ENCODE data around the gene BMPR1A. TPM values are rescaled to one million over a fixed set of nuclear protein-coding genes. Genes with fewer than 3 reads are reported as not detected.

Gene BMPR1A
- total RNA-seq, 1 experiment from 2014 or later, result 63.2 TPM

- DNase-seq, result no peak
- TF ChIP-seq, protein P1, sequence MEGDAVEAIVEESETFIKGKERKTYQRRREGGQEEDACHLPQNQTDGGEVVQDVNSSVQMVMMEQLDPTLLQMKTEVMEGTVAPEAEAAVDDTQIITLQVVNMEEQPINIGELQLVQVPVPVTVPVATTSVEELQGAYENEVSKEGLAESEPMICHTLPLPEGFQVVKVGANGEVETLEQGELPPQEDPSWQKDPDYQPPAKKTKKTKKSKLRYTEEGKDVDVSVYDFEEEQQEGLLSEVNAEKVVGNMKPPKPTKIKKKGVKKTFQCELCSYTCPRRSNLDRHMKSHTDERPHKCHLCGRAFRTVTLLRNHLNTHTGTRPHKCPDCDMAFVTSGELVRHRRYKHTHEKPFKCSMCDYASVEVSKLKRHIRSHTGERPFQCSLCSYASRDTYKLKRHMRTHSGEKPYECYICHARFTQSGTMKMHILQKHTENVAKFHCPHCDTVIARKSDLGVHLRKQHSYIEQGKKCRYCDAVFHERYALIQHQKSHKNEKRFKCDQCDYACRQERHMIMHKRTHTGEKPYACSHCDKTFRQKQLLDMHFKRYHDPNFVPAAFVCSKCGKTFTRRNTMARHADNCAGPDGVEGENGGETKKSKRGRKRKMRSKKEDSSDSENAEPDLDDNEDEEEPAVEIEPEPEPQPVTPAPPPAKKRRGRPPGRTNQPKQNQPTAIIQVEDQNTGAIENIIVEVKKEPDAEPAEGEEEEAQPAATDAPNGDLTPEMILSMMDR (IDR thresholded peaks at IDR 0.05; ENCODE audit: insufficient read depth in 1 of 2, low read depth in 1 of 2, low read length in 1 of 2, severe bottlenecking in 1 of 2, unreplicated experiment in 1 of 2), result no peak
- ChIA-PET POLR2A (no interaction called here), CTCF (interaction anchor here (0.6 kb wide), 1 partner anchor 163 kb away, joined by 7 read pairs; no protein-coding TSS in a partner anchor)
- H3K36me3 Mint-ChIP-seq (ENCODE audit: insufficient read depth, unreplicated experiment), result no peaks in the 10 kb centered on the region
- H3K36me3 ChIP-seq (ENCODE audit: control insufficient read depth, insufficient read depth, low read length), result no peaks in the 10 kb centered on the region
- H3K9me3 Mint-ChIP-seq (ENCODE audit: unreplicated experiment), result no peaks in the 10 kb centered on the region
- H3K4me1 ChIP-seq, result no peaks in the 10 kb centered on the region
- no peaks in the 10 kb centered on the region for H3K9me3 ChIP-seq
- H3K4me3 Mint-ChIP-seq (ENCODE audit: unreplicated experiment), result no peak overlapping the region
- no peaks in the 10 kb centered on the region for H3K4me1 Mint-ChIP-seq (ENCODE audit: low read depth, unreplicated experiment)
- H3K27me3 ChIP-seq (replicated peaks; ENCODE audit: control insufficient read depth, insufficient read depth, low read length), result no peaks in the 10 kb centered on the region
- H3K4me3 ChIP-seq (ENCODE audit: low read depth, low read length), result no peak overlapping the region
- intact Hi-C loops (cut with micrococcal nuclease; ENCODE audit: unreplicated experiment), result no loop called here
- no peak overlapping the region for H3K27ac Mint-ChIP-seq (ENCODE audit: unreplicated experiment)
- no peaks in the 10 kb centered on the region for H3K27me3 Mint-ChIP-seq (ENCODE audit: insufficient read depth, unreplicated experiment)
- BruUV-seq (replicated peaks), result no TSS peak
Observed at GRCh38 chr10:86723009-86723408, 33.4 kb upstream of the BMPR1A start.

DNA sequence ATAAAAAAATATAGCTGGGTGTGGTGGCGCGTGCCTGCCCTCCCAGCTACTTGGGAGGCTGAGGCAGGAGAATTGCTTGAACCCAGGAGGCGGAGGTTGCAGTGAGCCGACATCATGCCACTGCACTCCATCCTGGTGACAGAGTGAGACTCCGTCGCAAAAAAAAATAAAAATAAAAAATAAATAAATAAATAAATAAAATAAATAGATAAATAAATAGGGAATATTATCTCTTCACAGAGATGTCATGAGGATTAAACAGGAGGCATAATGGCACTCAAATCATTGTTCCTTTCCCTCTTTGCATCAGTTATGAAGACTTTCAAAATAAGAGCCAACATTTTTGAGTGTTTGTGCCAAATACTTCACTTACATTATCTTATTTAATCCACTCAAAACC lies 32.0 kb upstream of the BMPR1A start:
- H3K4me1 Mint-ChIP-seq (ENCODE audit: low read depth, unreplicated experiment), result no peaks in the 10 kb centered on the region
- no peak overlapping the region for H3K27ac Mint-ChIP-seq (ENCODE audit: unreplicated experiment)
- H3K4me3 ChIP-seq (ENCODE audit: low read depth, low read length), result no peak overlapping the region
- H3K27me3 Mint-ChIP-seq (ENCODE audit: insufficient read depth, unreplicated experiment), result no peaks in the 10 kb centered on the region
- no peaks in the 10 kb centered on the region for H3K9me3 ChIP-seq
- no TSS peak for BruUV-seq (replicated peaks)
- H3K36me3 ChIP-seq (ENCODE audit: control insufficient read depth, insufficient read depth, low read length), result no peaks in the 10 kb centered on the region
- no peaks in the 10 kb centered on the region for H3K4me1 ChIP-seq
- no peak for DNase-seq
- no peaks in the 10 kb centered on the region for H3K36me3 Mint-ChIP-seq (ENCODE audit: insufficient read depth, unreplicated experiment)
- TF ChIP-seq, protein P1 (IDR thresholded peaks at IDR 0.05; ENCODE audit: insufficient read depth in 1 of 2, low read depth in 1 of 2, low read length in 1 of 2, severe bottlenecking in 1 of 2, unreplicated experiment in 1 of 2), result no peak
- CTCF ChIA-PET, result no interaction called here
- H3K4me3 Mint-ChIP-seq (ENCODE audit: unreplicated experiment), result no peak overlapping the region
- H3K9me3 Mint-ChIP-seq (ENCODE audit: unreplicated experiment), result no peaks in the 10 kb centered on the region
- no peaks in the 10 kb centered on the region for H3K27me3 ChIP-seq (replicated peaks; ENCODE audit: control insufficient read depth, insufficient read depth, low read length)
- intact Hi-C loops (cut with micrococcal nuclease; ENCODE audit: unreplicated experiment), result no loop called here
- POLR2A ChIA-PET, result no interaction called here

DNA sequence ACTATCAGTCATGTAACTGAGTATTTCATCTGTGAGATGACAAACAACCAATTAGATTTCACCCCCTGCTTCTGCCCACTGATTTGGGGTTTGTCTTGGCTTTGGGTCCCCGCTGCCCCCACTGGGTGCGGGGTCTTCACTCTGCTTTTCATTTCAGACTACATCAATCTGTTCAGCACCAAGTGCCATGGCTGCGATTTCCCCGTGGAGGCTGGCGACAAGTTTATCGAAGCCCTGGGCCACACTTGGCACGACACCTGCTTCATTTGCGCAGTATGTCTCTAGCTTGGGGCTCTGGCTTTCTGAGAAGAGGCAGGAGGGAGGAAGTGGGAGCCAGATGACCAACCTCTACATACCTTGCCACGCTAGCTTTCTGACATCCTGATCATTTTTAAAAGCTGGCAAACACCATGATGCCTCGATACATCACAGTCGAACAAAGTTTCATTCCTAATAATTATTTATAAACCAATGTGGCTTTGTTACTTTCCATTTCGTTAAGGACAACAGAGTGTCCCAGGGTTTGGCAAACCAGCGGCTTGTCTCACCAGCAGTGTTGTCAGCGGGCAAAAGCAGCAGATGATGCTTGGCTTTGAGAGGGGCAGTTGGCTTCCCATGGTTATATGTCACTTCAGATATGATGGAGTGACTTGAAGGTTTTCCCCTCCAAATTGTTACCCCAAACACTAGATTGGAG lies 30.3 kb upstream of the BMPR1A start:
- Mint-ChIP-seq H3K9me3 (ENCODE audit: unreplicated experiment) (no peaks in the 10 kb centered on the region), H3K36me3 (ENCODE audit: insufficient read depth, unreplicated experiment) (no peaks in the 10 kb centered on the region), H3K27ac (ENCODE audit: unreplicated experiment) (no peak overlapping the region), H3K4me3 (ENCODE audit: unreplicated experiment) (no peak overlapping the region), H3K4me1 (ENCODE audit: low read depth, unreplicated experiment) (no peaks in the 10 kb centered on the region), H3K27me3 (ENCODE audit: insufficient read depth, unreplicated experiment) (no peaks in the 10 kb centered on the region)
- Histone ChIP-seq H3K4me3 (ENCODE audit: low read depth, low read length) (no peak overlapping the region), H3K36me3 (ENCODE audit: control insufficient read depth, insufficient read depth, low read length) (no peaks in the 10 kb centered on the region), H3K9me3 (no peaks in the 10 kb centered on the region), H3K4me1 (no peaks in the 10 kb centered on the region), H3K27me3 (replicated peaks; ENCODE audit: control insufficient read depth, insufficient read depth, low read length) (no peaks in the 10 kb centered on the region)
- ChIA-PET POLR2A (no interaction called here), CTCF (no interaction called here)
- no TSS peak for BruUV-seq (replicated peaks)
- no peak for DNase-seq
- TF ChIP-seq, protein P1 (IDR thresholded peaks at IDR 0.05; ENCODE audit: insufficient read depth in 1 of 2, low read depth in 1 of 2, low read length in 1 of 2, severe bottlenecking in 1 of 2, unreplicated experiment in 1 of 2), result no peak
- intact Hi-C loops (cut with micrococcal nuclease; ENCODE audit: unreplicated experiment), result no loop called here

Data from Caco-2 (cell line).